T-cell (primary cell): ENCODE results near the gene ZSCAN12. TPM values are rescaled to one million over a fixed set of nuclear protein-coding genes. Genes with fewer than 3 reads are reported as not detected.
A peak's percentile ranks its signal among the peaks of the same experiment; 100 is the strongest.

ENCODE experiments used
- ATAC-seq, 4 experiments: fragments of 200-7000 bp in 3 of 4; fragments of 150-1000 bp in 1 of 4; cut with Tn5 transposase; replicated peaks in 1 of 4; 1 replicate in 3 of 4; 2 replicates in 1 of 4; pipeline ENCODE4 v1.10.0; 2021; ENCODE audit warnings: moderate library complexity in 3 of 4, mild to moderate bottlenecking in 2 of 4, moderate number of reproducible peaks in 1 of 4
- CTCF ChIA-PET, 2 donors: fragments of 300-600 bp; sonication (Branson Sonifier 250); formaldehyde crosslinking; loops; one replicate each; lab custom pipeline; 2022; ENCODE audit warnings: antibody characterized with exemption in 2 of 2; lab: Charles Lee
- POLR2A ChIA-PET, 2 donors: fragments of 300-600 bp; sonication (Branson Sonifier 250); formaldehyde crosslinking; loops; one replicate each; lab custom pipeline; 2022; ENCODE audit warnings: antibody characterized with exemption in 2 of 2; lab: Charles Lee
- DNase-seq, 35 experiments: peaks; one replicate each; pipeline versions ENCODE4 v3.0.0 to v3.0.0-alpha.2; 2013 to 2023
- H3K27ac ChIP-seq: one replicate; pipeline ENCODE4 v1.5.1; 2013; ENCODE audit warnings: low read length
- H3K27me3 ChIP-seq, 2 experiments: replicated peaks in 1 of 2; 1 replicate in 1 of 2; 2 replicates in 1 of 2; pipeline versions ENCODE4 v1.6.1 to v1.7.0; 2013; ENCODE audit warnings: low read length in 1 of 2, mixed read lengths in 1 of 2; ENCODE audit not compliant: control insufficient read depth in 2 of 2, insufficient read depth in 2 of 2; ENCODE audit errors: extremely low read depth in 1 of 2
- H3K36me3 ChIP-seq, 2 donors: 1 replicate in 1 of 2; 2 replicates in 1 of 2; pipeline versions ENCODE4 v1.6.1 to v1.7.0; 2013; ENCODE audit warnings: low read length in 1 of 2; ENCODE audit not compliant: control insufficient read depth in 2 of 2, insufficient read depth in 1 of 2; ENCODE audit errors: extremely low read depth in 1 of 2
- H3K4me1 ChIP-seq, 2 experiments: 1 replicate in 1 of 2; 2 replicates in 1 of 2; pipeline versions ENCODE4 v1.6.1 to v1.7.0; 2013; ENCODE audit warnings: low read length in 2 of 2, mixed read lengths in 1 of 2; ENCODE audit not compliant: insufficient read depth in 2 of 2, control insufficient read depth in 1 of 2; ENCODE audit errors: extremely low read depth in 1 of 2
- H3K4me3 ChIP-seq, 2 donors: 1 replicate in 1 of 2; 2 replicates in 1 of 2; pipeline versions ENCODE4 v1.5.1 to v1.7.0; 2013; ENCODE audit warnings: mild to moderate bottlenecking in 2 of 2, low read length in 1 of 2, moderate library complexity in 1 of 2; ENCODE audit not compliant: control insufficient read depth in 1 of 2; ENCODE audit errors: extremely low read depth in 1 of 2
- H3K9me3 ChIP-seq: 2 replicates; pipeline ENCODE4 v1.7.0; 2013
- H3K27ac Mint-ChIP-seq, 2 donors: one replicate each; pipeline ENCODE4 v1.8.0; 2020 to 2021; ENCODE audit warnings: mild to moderate bottlenecking in 2 of 2, mixed read lengths in 2 of 2
- H3K27me3 Mint-ChIP-seq, 2 donors: one replicate each; pipeline ENCODE4 v1.8.0; 2021 to 2022; ENCODE audit warnings: mixed read lengths in 2 of 2
- H3K36me3 Mint-ChIP-seq: one replicate; pipeline ENCODE4 v1.8.0; 2021; ENCODE audit warnings: mixed read lengths
- H3K4me1 Mint-ChIP-seq, 3 donors: one replicate each; pipeline ENCODE4 v1.8.0; 2020 to 2022; ENCODE audit warnings: mixed read lengths in 3 of 3, mild to moderate bottlenecking in 1 of 3
- H3K4me3 Mint-ChIP-seq, 3 donors: one replicate each; pipeline ENCODE4 v1.8.0; 2020 to 2022; ENCODE audit warnings: mild to moderate bottlenecking in 3 of 3, mixed read lengths in 3 of 3, moderate library complexity in 3 of 3
- H3K9me3 Mint-ChIP-seq, 3 donors: one replicate each; pipeline ENCODE4 v1.8.0; 2020 to 2022; ENCODE audit warnings: mixed read lengths in 3 of 3
- WGBS: methylation state at CpG from one replicate; pipeline ENCODE4 v1.1.5; 2013; ENCODE audit warnings: missing lambda C conversion rate; ENCODE audit not compliant: insufficient coverage; 5-methylcytosine and 5-hydroxymethylcytosine counted together
- total RNA-seq, 35 experiments: library from RNA in 6 of 35; stranded (reverse) in 6 of 35; fragments of 120-200 nt in 1 of 35; gene quantifications; one replicate each; pipeline versions ENCODE4 v1.2.1 to v1.2.4 and lab custom pipeline; 2013 to 2026

ZSCAN12 gene
- total RNA-seq, 5 donors from 2014 or later (not counting 1 experiment from before 2014, with no cell fraction given): 3.8 to 8.2 (median 6.8) TPM

DNA sequence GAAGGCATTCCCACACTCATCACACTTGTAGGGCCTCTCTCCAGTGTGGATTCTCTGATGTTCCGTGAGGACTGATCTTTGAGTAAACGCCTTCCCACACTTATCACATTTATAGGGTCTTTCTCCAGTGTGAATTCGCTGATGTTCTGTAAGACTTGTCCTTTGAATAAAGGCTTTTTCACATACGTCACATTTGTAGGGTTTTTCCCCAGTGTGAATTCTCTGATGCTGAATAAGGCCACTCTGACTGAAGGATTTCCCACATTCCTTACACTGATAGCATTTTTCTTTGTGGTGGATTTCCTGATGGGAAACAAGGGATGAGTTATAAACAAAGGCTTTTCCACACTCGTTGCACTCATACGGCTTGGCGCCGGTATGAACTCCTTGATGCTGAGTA is 8.9 kb downstream of the ZSCAN12 start:
- Histone ChIP-seq H3K27me3 (no peaks in the 10 kb centered on the region), H3K9me3 (no peaks in the 10 kb centered on the region), H3K4me3 (no peak overlapping the region), H3K4me1 (no peaks in the 10 kb centered on the region), H3K27ac (no peak overlapping the region), H3K36me3 (peaks cover 10 to 32% of the 10 kb centered on the region in 2 donors)
- Mint-ChIP-seq H3K4me3 (no peak overlapping the region), H3K27me3 (no peaks in the 10 kb centered on the region), H3K27ac (no peak overlapping the region), H3K36me3 (peaks cover 81% of the 10 kb centered on the region), H3K9me3 (no peaks in the 10 kb centered on the region), H3K4me1 (peaks cover 24 to 36% (median 28%) of the 10 kb centered on the region in 3 donors)
- no CpG with 5 or more reads among the region's 8 CpGs for WGBS
- POLR2A ChIA-PET: no interaction called here
- CTCF ChIA-PET: no interaction called here
- no peak for ATAC-seq
- no peak for DNase-seq

DNA sequence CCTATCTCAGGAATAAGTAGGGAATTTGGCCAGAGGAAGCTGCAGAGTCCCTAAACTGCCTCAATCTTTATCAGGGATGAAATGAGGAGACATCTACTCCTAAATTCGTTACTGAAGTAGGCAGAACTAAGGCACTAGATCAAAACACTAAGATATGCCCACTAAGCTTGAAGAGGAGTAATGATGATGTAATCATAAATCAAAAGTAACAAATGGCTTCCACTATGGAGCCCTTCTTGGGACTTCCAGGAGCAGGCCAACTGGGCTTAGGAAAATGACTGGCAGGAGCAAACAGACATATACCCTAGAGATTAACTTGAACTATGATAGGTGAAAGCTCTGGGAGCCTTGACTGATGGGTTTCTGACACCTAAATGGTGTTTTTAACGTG is 15.4 kb downstream of the ZSCAN12 start:
- Histone ChIP-seq H3K27ac (no peak overlapping the region), H3K27me3 (no peaks in the 10 kb centered on the region), H3K4me3 (no peak overlapping the region), H3K9me3 (no peaks in the 10 kb centered on the region), H3K4me1 (peaks cover 0 to 6% of the 10 kb centered on the region in 2 experiments), H3K36me3 (peaks cover 5 to 31% of the 10 kb centered on the region in 2 donors)
- Mint-ChIP-seq H3K27me3 (no peaks in the 10 kb centered on the region), H3K36me3 (peaks cover 84% of the 10 kb centered on the region), H3K27ac (no peak overlapping the region), H3K9me3 (peaks cover 0 to 6% (median 0%) of the 10 kb centered on the region in 3 donors), H3K4me3 (no peak overlapping the region), H3K4me1 (peaks cover 18 to 34% (median 28%) of the 10 kb centered on the region in 3 donors)
- ChIA-PET POLR2A (no interaction called here), CTCF (interaction anchor here (0.5 to 1.0 kb wide), 3 partner anchors 35 to 549 kb away, joined by 3 to 4 read pairs (median 3); no protein-coding TSS in a partner anchor)
- WGBS: no CpG with 5 or more reads among the region's 2 CpGs
- ATAC-seq (no peak), DNase-seq (no peak)

DNA sequence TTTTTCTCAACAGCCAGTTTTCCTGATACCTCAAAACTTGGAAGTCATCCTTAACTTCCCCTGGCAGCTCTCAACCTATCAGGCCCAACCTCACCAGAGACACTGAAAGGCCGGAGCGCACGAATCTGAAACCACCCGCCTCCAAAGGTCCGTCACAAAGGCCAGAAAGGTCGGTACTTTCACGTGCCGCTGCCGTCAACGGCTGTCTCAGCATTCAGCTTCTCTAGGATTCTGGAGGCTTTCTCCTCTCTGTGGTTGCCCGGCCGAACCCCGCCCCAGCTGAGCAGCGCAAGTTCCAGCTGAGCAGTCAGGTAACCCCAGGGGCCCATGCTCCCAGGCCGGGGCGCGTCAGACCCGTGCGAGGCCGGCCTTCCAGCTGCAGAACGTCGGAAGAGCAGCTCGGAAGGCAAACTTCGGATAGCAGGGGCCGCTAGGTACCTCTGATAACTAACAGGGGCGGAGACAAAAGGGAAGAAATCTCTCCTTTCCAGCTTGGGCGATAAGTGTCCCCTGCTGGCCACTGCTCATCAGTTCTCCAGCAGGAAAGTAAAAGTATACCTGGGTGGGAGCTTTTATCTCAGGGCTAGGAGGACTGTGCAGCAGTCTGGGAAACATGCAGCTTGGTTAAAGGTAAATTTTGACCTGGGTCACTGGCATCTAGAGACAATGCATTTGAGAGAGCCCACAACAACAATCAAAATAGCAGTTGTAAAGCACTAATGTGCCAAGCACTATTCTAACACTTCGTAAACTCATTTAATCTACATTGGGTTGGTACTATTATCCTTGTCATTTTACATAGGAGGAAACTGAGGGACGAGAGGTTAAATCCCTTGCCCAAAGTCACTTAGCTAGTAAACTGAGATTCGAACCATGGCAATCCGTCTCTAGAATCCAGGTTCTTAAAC is 16.1 kb downstream of the ZSCAN12 start:
- POLR2A ChIA-PET: interaction anchor here in 1 of 2 donors (0.6 kb wide), 1 partner anchor 117 kb away, joined by 3 read pairs; the partner anchor contains the start of gene ZSCAN26
- peak overlapping the region; percentile 56 to 78 (median 69) for H3K4me3 Mint-ChIP-seq

GRCh38 chr6:28380381-28380780 is 19.2 kb downstream of the ZSCAN12 start:
- no peak for ATAC-seq

More for the DNA sequence above, 16.1 kb downstream of the ZSCAN12 start:
- peak overlapping the region; percentile 8 to 33 for H3K4me3 ChIP-seq
- DNase-seq: peak in 29 of 35 experiments; percentile 1 to 50 (median 18)
- H3K27me3 ChIP-seq: no peaks in the 10 kb centered on the region
- H3K4me1 Mint-ChIP-seq: peaks cover 16 to 34% (median 25%) of the 10 kb centered on the region in 3 donors
- no peak overlapping the region for H3K27ac Mint-ChIP-seq
- H3K9me3 ChIP-seq: no peaks in the 10 kb centered on the region
- CTCF ChIA-PET: interaction anchor here (0.5 to 1.0 kb wide), 4 partner anchors 35 to 563 kb away, joined by 3 to 4 read pairs (median 3); no protein-coding TSS in a partner anchor
- peaks cover 0 to 6% of the 10 kb centered on the region in 2 experiments for H3K4me1 ChIP-seq
- peaks cover 5 to 34% of the 10 kb centered on the region in 2 donors for H3K36me3 ChIP-seq
- H3K27ac ChIP-seq: no peak overlapping the region
- no peaks in the 10 kb centered on the region for H3K27me3 Mint-ChIP-seq
- 43% methylated on average over 26 of the region's 31 CpGs for WGBS
- H3K9me3 Mint-ChIP-seq: peaks cover 0 to 6% (median 0%) of the 10 kb centered on the region in 3 donors
- peaks cover 80% of the 10 kb centered on the region for H3K36me3 Mint-ChIP-seq
- peak; percentile 43 to 77 (median 66) for ATAC-seq

GRCh38 chr6:28378644-28379043 is 20.9 kb downstream of the ZSCAN12 start:
- no peak overlapping the region for H3K27ac Mint-ChIP-seq
- peaks cover 56% of the 10 kb centered on the region for H3K36me3 Mint-ChIP-seq
- peaks cover 5 to 31% of the 10 kb centered on the region in 2 donors for H3K36me3 ChIP-seq
- no peak for DNase-seq
- peaks cover 0 to 6% of the 10 kb centered on the region in 2 experiments for H3K4me1 ChIP-seq
- no peaks in the 10 kb centered on the region for H3K9me3 ChIP-seq
- ChIA-PET CTCF (no interaction called here), POLR2A (no interaction called here)
- no peaks in the 10 kb centered on the region for H3K27me3 Mint-ChIP-seq
- H3K4me1 Mint-ChIP-seq: peaks cover 8 to 25% (median 10%) of the 10 kb centered on the region in 3 donors
- no peak overlapping the region for H3K4me3 Mint-ChIP-seq
- ATAC-seq: no peak
- H3K27me3 ChIP-seq: no peaks in the 10 kb centered on the region
- no peak overlapping the region for H3K4me3 ChIP-seq
- H3K27ac ChIP-seq: no peak overlapping the region
- H3K9me3 Mint-ChIP-seq: peaks cover 0 to 10% (median 0%) of the 10 kb centered on the region in 3 donors

More at GRCh38 chr6:28380381-28380780, 19.2 kb downstream of the ZSCAN12 start:
- peaks cover 64% of the 10 kb centered on the region for H3K36me3 Mint-ChIP-seq
- Histone ChIP-seq H3K4me3 (no peak overlapping the region), H3K27ac (no peak overlapping the region), H3K9me3 (no peaks in the 10 kb centered on the region), H3K4me1 (peaks cover 0 to 6% of the 10 kb centered on the region in 2 experiments), H3K36me3 (peaks cover 5 to 31% of the 10 kb centered on the region in 2 donors), H3K27me3 (no peaks in the 10 kb centered on the region)
- peaks cover 0 to 10% (median 0%) of the 10 kb centered on the region in 3 donors for H3K9me3 Mint-ChIP-seq
- H3K4me1 Mint-ChIP-seq: peaks cover 10 to 27% (median 16%) of the 10 kb centered on the region in 3 donors
- ChIA-PET POLR2A (no interaction called here), CTCF (no interaction called here)
- no CpG with 5 or more reads among the region's 2 CpGs for WGBS
- H3K4me3 Mint-ChIP-seq: no peak overlapping the region
- no peak for DNase-seq
- no peak overlapping the region for H3K27ac Mint-ChIP-seq
- no peaks in the 10 kb centered on the region for H3K27me3 Mint-ChIP-seq

- no peak overlapping the region for H3K4me3 ChIP-seq
- peaks cover 5 to 31% of the 10 kb centered on the region in 2 donors for H3K36me3 ChIP-seq
- Mint-ChIP-seq H3K27ac (no peak overlapping the region), H3K4me3 (no peak overlapping the region), H3K9me3 (peaks cover 0 to 10% (median 0%) of the 10 kb centered on the region in 3 donors), H3K27me3 (no peaks in the 10 kb centered on the region), H3K4me1 (peaks cover 2 to 17% (median 2%) of the 10 kb centered on the region in 3 donors), H3K36me3 (peaks cover 52% of the 10 kb centered on the region)
- ChIA-PET CTCF (interaction anchor here in 1 of 2 donors (0.7 kb wide), 1 partner anchor 15 kb away, joined by 4 read pairs; no protein-coding TSS in a partner anchor), POLR2A (no interaction called here)
- ATAC-seq (no peak), DNase-seq (no peak)
- no peaks in the 10 kb centered on the region for H3K4me1 ChIP-seq
- no CpG with 5 or more reads among the region's 1 CpG for WGBS
- no peak overlapping the region for H3K27ac ChIP-seq
- H3K27me3 ChIP-seq: no peaks in the 10 kb centered on the region
- H3K9me3 ChIP-seq: no peaks in the 10 kb centered on the region
These were observed 21.7 kb downstream of the ZSCAN12 start for GRCh38 chr6:28377879-28378278.
